Measurements from ENCODE around the gene PMPCA.

Gene PMPCA

GRCh38 chr9:136460772-136461325 lies 50.4 kb downstream of the PMPCA start:
- no peak for DNase-seq

- DNase-seq = no peak
Measured at GRCh38 chr9:136462664-136463063, 52.2 kb downstream of the PMPCA start.

- no peak for DNase-seq
Measured at GRCh38 chr9:136463578-136463977, 53.1 kb downstream of the PMPCA start.

- DNase-seq = no peak
Measured at GRCh38 chr9:136464241-136464640, 53.8 kb downstream of the PMPCA start.

GRCh38 chr9:136465500-136466154 lies 55.2 kb downstream of the PMPCA start:
- DNase-seq = no peak

GRCh38 chr9:136466155-136466541 lies 55.7 kb downstream of the PMPCA start:
- DNase-seq = no peak

GRCh38 chr9:136467766-136468165 lies 57.3 kb downstream of the PMPCA start:
- DNase-seq = no peak

GRCh38 chr9:136470356-136470755 lies 59.9 kb downstream of the PMPCA start:
- no peak for DNase-seq

- no peak for DNase-seq
Measured at GRCh38 chr9:136470792-136471469, 60.5 kb downstream of the PMPCA start.

- DNase-seq = no peak
Measured at GRCh38 chr9:136471802-136472487, 61.5 kb downstream of the PMPCA start.

GRCh38 chr9:136472640-136473353 lies 62.3 kb downstream of the PMPCA start:
- no peak for DNase-seq

GRCh38 chr9:136473354-136473721 lies 62.9 kb downstream of the PMPCA start:
- no peak for DNase-seq

Measured in NCI-H1694 treated with DMSO at 0.1 percent for 48 hours (cell line).